OCI-LY1 (cell line): ENCODE measurements around the gene NELL2.

Experiments
- H2AFZ ChIP-seq: fragments of 200-600 bp; sonication (generic), shearing (Covaris generic); 2 replicates; pipeline ENCODE4 v1.6.0; 2014; ENCODE audit warnings: antibody characterized with exemption, mild to moderate bottlenecking, low read length
- H3F3A ChIP-seq: fragments of 200-600 bp; sonication (generic), shearing (Covaris generic); 2 replicates; pipeline ENCODE4 v1.6.0; 2014; ENCODE audit warnings: mild to moderate bottlenecking, antibody characterized with exemption, low read length, moderate library complexity; ENCODE audit not compliant: insufficient read depth
- H3K27ac ChIP-seq: fragments of 200-600 bp; sonication (generic); 2 replicates; pipeline ENCODE4 v1.5.1; 2014; ENCODE audit warnings: low read length, mixed run types, mild to moderate bottlenecking, low read depth; ENCODE audit not compliant: poor library complexity, severe bottlenecking
- H3K27me3 ChIP-seq: fragments of 200-600 bp; sonication (generic); 2 replicates; pipeline ENCODE4 v1.6.0; 2014; ENCODE audit warnings: antibody characterized with exemption, mild to moderate bottlenecking, low read length, moderate library complexity; ENCODE audit not compliant: insufficient read depth
- H3K36me3 ChIP-seq: fragments of 200-600 bp; sonication (generic); 2 replicates; pipeline ENCODE4 v1.6.1; 2014; ENCODE audit warnings: mild to moderate bottlenecking, antibody characterized with exemption, low read length, moderate library complexity, mixed read lengths; ENCODE audit not compliant: insufficient read depth
- H3K4me1 ChIP-seq: fragments of 200-600 bp; sonication (generic); 2 replicates; pipeline ENCODE4 v1.5.1; 2014; ENCODE audit warnings: mild to moderate bottlenecking, low read length, moderate library complexity; ENCODE audit not compliant: insufficient read depth, severe bottlenecking
- H3K4me2 ChIP-seq: fragments of 200-600 bp; sonication (generic), shearing (Covaris generic); 2 replicates; pipeline ENCODE4 v1.6.1; 2014; ENCODE audit warnings: low read length
- H3K4me3 ChIP-seq: fragments of 200-600 bp; sonication (generic); 2 replicates; pipeline ENCODE4 v1.5.1; 2014; ENCODE audit warnings: low read length, low read depth, mild to moderate bottlenecking, mixed read lengths; ENCODE audit not compliant: poor library complexity, severe bottlenecking
- H3K79me2 ChIP-seq: fragments of 200-600 bp; shearing (Covaris generic); 2 replicates; pipeline ENCODE4 v1.6.1; 2016; ENCODE audit warnings: mixed run types, low read length, mixed read lengths; ENCODE audit not compliant: insufficient read depth
- H3K9ac ChIP-seq: fragments of 200-600 bp; sonication (generic), shearing (Covaris generic); 2 replicates; pipeline ENCODE4 v1.6.1; 2014; ENCODE audit warnings: mild to moderate bottlenecking, low read length, mixed read lengths
- H3K9me2 ChIP-seq: fragments of 200-600 bp; sonication (generic), shearing (Covaris generic); 2 replicates; pipeline ENCODE4 v1.6.1; 2014; ENCODE audit warnings: low read depth, mild to moderate bottlenecking, low read length, mixed read lengths
- H3K9me3 ChIP-seq: fragments of 200-600 bp; shearing (Covaris generic); 2 replicates; pipeline ENCODE4 v1.6.1; 2014; ENCODE audit warnings: low read length, mixed read lengths
- H4K20me1 ChIP-seq: fragments of 200-600 bp; sonication (generic), shearing (Covaris generic); 2 replicates; pipeline ENCODE4 v1.6.0; 2016; ENCODE audit warnings: mild to moderate bottlenecking, low read length; ENCODE audit not compliant: insufficient read depth
- EZH2 ChIP-seq: fragments of 200-600 bp; sonication (generic), shearing (Covaris generic); IDR thresholded peaks from 2 replicates; pipeline ENCODE4 v1.8.0; 2017; ENCODE audit warnings: borderline replicate concordance, mixed run types, mild to moderate bottlenecking, antibody characterized with exemption, low read length, moderate library complexity, mixed read lengths
- TF ChIP-seq, protein P1 (sequence below): fragments of 200-600 bp; sonication (generic), shearing (Covaris generic); IDR thresholded peaks from 2 replicates; pipeline ENCODE4 v1.5.1; 2017; ENCODE audit warnings: mild to moderate bottlenecking, antibody characterized with exemption, low read length, moderate library complexity, mixed read lengths

Gene NELL2

DNA sequence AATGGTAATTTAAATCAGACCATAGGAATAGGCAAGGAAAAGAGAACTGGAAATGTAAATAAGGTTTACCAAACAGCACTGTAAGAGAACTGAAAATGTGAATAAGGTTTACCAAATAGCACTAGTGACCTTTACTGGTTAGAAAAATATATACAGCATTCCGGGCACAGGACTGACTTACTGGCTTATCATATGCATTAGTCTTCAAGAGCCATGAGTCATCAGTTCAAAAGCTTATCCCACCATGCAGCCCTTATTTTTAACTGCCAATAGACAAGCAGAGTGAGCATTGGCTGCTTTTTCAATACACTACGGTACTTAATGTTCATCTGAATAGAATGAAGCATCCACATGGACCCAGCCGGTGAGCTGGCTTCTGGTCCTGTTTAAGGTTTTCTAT, 13.0 kb upstream of the NELL2 start:
- H3K4me3 ChIP-seq, result no peak overlapping the region
- H3K9me3 ChIP-seq, result no peaks in the 10 kb centered on the region
- no peaks in the 10 kb centered on the region for H3K36me3 ChIP-seq
- no peak overlapping the region for H3K4me2 ChIP-seq
- H3K4me1 ChIP-seq, result no peaks in the 10 kb centered on the region
- H2AFZ ChIP-seq, result no peak overlapping the region
- H3K27me3 ChIP-seq, result no peaks in the 10 kb centered on the region
- TF ChIP-seq, protein P1, sequence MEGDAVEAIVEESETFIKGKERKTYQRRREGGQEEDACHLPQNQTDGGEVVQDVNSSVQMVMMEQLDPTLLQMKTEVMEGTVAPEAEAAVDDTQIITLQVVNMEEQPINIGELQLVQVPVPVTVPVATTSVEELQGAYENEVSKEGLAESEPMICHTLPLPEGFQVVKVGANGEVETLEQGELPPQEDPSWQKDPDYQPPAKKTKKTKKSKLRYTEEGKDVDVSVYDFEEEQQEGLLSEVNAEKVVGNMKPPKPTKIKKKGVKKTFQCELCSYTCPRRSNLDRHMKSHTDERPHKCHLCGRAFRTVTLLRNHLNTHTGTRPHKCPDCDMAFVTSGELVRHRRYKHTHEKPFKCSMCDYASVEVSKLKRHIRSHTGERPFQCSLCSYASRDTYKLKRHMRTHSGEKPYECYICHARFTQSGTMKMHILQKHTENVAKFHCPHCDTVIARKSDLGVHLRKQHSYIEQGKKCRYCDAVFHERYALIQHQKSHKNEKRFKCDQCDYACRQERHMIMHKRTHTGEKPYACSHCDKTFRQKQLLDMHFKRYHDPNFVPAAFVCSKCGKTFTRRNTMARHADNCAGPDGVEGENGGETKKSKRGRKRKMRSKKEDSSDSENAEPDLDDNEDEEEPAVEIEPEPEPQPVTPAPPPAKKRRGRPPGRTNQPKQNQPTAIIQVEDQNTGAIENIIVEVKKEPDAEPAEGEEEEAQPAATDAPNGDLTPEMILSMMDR, result no peak
- TF ChIP-seq EZH2, result no peak
- no peaks in the 10 kb centered on the region for H4K20me1 ChIP-seq
- no peaks in the 10 kb centered on the region for H3K79me2 ChIP-seq
- no peak overlapping the region for H3K9ac ChIP-seq
- no peaks in the 10 kb centered on the region for H3F3A ChIP-seq
- H3K9me2 ChIP-seq, result no peaks in the 10 kb centered on the region
- no peak overlapping the region for H3K27ac ChIP-seq

DNA sequence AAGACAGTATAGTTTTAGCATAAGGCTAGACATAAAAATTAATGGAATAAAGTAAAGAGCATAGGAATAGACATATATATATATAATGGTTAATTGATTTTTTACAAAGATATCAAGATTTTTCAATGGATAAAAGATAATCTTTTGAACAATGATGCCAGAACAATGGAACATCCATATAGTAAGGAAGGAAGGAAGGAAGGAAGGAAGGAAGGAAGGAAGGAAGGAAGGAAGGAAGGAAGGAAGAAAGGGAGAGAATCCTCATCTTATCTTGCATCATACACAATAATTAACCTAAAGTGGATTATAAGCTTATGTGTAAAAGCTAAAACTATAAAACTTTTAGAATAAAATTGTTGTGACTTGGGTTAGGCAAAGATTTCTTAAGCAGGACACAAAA, 9.8 kb upstream of the NELL2 start:
- H3K79me2 ChIP-seq, result no peaks in the 10 kb centered on the region
- H3K9me2 ChIP-seq, result no peaks in the 10 kb centered on the region
- H2AFZ ChIP-seq, result no peak overlapping the region
- 0 out of 2 replicates have a peak, but pooled peaks cover 6% of the 10 kb centered on the region for H3K9me3 ChIP-seq
- no peak overlapping the region for H3K4me2 ChIP-seq
- no peaks in the 10 kb centered on the region for H4K20me1 ChIP-seq
- no peak for TF ChIP-seq EZH2
- TF ChIP-seq, protein P1, result no peak
- no peak overlapping the region for H3K27ac ChIP-seq
- H3K4me1 ChIP-seq, result no peaks in the 10 kb centered on the region
- no peak overlapping the region for H3K9ac ChIP-seq
- H3K4me3 ChIP-seq, result no peak overlapping the region
- no peaks in the 10 kb centered on the region for H3K27me3 ChIP-seq
- H3F3A ChIP-seq, result no peaks in the 10 kb centered on the region
- H3K36me3 ChIP-seq, result no peaks in the 10 kb centered on the region

DNA sequence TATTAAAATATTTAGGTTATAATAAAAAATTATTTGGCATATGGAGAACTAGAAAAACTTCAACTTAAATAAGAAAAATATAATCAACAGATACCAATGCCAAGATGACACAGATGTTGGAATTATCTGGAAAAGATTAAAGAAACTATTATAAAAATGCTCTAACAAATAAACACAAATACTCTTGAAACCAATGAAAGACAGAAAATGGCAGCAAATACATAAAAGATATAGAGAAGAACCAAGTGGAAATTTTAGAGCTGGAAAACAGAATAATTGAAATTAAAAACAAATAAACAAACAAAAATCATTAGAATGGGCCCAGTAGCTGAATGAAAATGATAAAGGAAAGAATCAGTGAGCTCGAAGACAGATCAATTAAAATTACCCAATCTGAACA, 5.1 kb upstream of the NELL2 start:
- peaks cover 3% of the 10 kb centered on the region for H3K4me1 ChIP-seq
- no peak overlapping the region for H3K9ac ChIP-seq
- no peak overlapping the region for H3K27ac ChIP-seq
- no peaks in the 10 kb centered on the region for H3K79me2 ChIP-seq
- no peak overlapping the region for H3K4me2 ChIP-seq
- no peak overlapping the region for H3K4me3 ChIP-seq
- no peaks in the 10 kb centered on the region for H3K27me3 ChIP-seq
- H4K20me1 ChIP-seq, result no peaks in the 10 kb centered on the region
- no peak overlapping the region for H2AFZ ChIP-seq
- H3K36me3 ChIP-seq, result no peaks in the 10 kb centered on the region
- peaks cover 13% of the 10 kb centered on the region; the same call in 1 of the 2 replicates for H3K9me3 ChIP-seq
- TF ChIP-seq, protein P1, result no peak
- TF ChIP-seq EZH2, result no peak
- no peaks in the 10 kb centered on the region for H3K9me2 ChIP-seq
- no peaks in the 10 kb centered on the region for H3F3A ChIP-seq
